Measurements from ENCODE around the gene PAOX.

PAOX gene

DNA sequence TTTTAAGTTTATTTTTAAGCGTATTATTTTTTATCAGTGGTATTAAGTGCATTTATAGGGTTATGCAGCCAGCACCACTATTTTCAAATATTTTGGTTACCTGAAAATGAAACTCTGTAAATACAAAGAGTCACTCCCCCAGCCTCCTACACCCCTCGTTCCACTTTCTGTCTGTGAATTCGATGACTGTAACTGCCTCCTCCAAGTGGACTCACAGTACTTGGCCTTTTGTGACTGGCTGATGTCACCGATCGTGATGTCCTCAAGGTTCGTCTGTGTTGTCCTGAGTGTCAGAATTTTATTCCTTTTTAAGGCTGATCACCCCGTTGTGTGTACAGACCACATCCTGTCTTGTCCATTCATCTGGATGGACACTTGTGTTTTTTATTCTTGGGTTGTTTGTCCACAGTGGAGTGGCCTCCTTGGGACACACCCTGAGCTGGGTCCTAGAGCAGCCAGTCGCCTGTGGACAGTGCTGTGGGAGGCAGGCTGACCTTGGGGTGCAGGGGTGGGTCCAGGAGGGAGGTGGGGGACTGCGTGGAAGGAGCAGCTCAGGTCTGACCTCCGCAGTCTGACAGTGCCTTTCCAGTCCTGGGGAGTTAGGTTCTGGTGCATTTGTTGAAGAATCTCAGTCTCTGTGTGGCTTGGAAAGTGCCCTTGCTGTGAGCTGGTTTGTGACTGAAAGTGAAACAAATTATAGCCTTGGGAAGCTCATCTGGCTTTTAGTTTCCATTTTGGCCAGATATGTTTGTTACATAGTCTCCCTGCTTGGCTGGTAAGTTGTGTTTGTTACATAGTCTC lies 21.8 kb downstream of the PAOX start:
- DNase-seq = no peak
- Histone ChIP-seq H3K9me3 (ENCODE audit: control extremely low read depth in 1 of 5, control insufficient read depth in 4 of 5, insufficient read depth in 2 of 5, low read depth in 1 of 5, low read length in 4 of 5) (no peaks in the 10 kb centered on the region), H3K27ac (ENCODE audit: insufficient read depth in 1 of 2, low read depth in 1 of 2, low read length in 2 of 2, poor library complexity in 1 of 2, severe bottlenecking in 2 of 2) (no peak overlapping the region), H3K4me3 (ENCODE audit: control insufficient read depth in 1 of 7, extremely low read depth in 1 of 7, insufficient read depth in 4 of 7, low read depth in 2 of 7, low read length in 6 of 7) (no peak overlapping the region), H3K27me3 (replicated peaks in 2 of 5; ENCODE audit: control insufficient read depth in 4 of 5, insufficient read depth in 5 of 5, low read length in 4 of 5) (no peaks in the 10 kb centered on the region), H3K36me3 (ENCODE audit: control insufficient read depth in 4 of 4, insufficient read depth in 4 of 4, low read length in 3 of 4) (peaks cover 25 to 79% (median 61%) of the 10 kb centered on the region in 4 experiments), H3K4me1 (ENCODE audit: control extremely low read depth in 1 of 4, control insufficient read depth in 4 of 4, insufficient read depth in 4 of 4, low read length in 3 of 4) (no peaks in the 10 kb centered on the region)
- WGBS (ENCODE audit: insufficient coverage) = 94% methylated on average over 8 of the region's 10 CpGs
- ChIA-PET POLR2A (no interaction called here), CTCF (interaction anchor here (0.7 kb wide), 1 partner anchor 115 kb away, joined by 4 read pairs; no protein-coding TSS in a partner anchor)

DNA sequence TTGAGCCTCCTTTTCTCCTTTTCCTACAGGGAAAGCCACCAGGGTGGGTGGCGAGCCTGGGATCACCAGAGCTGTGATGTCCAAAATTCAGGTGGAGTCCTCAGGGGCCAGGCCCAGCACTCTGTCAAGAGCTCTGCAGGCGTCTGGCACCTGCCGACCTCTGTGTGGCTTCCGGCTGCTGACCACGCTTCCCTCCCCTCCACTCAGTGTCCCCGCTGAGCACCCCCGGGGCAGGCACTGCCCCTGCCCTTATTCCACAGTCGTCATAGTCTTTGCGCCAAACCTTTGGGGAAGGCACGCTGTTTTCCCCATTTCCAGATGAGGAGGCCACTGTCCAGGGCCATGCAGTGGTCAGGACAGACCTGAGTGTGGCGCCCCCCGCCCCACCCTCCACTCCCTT lies 22.4 kb downstream of the PAOX start:
- no peak for DNase-seq
- Histone ChIP-seq H3K36me3 (ENCODE audit: control insufficient read depth in 4 of 4, insufficient read depth in 4 of 4, low read length in 3 of 4) (peaks cover 22 to 74% (median 56%) of the 10 kb centered on the region in 4 experiments), H3K4me3 (ENCODE audit: control insufficient read depth in 1 of 7, extremely low read depth in 1 of 7, insufficient read depth in 4 of 7, low read depth in 2 of 7, low read length in 6 of 7) (no peak overlapping the region), H3K9me3 (ENCODE audit: control extremely low read depth in 1 of 5, control insufficient read depth in 4 of 5, insufficient read depth in 2 of 5, low read depth in 1 of 5, low read length in 4 of 5) (no peaks in the 10 kb centered on the region), H3K27me3 (replicated peaks in 2 of 5; ENCODE audit: control insufficient read depth in 4 of 5, insufficient read depth in 5 of 5, low read length in 4 of 5) (no peaks in the 10 kb centered on the region), H3K27ac (ENCODE audit: insufficient read depth in 1 of 2, low read depth in 1 of 2, low read length in 2 of 2, poor library complexity in 1 of 2, severe bottlenecking in 2 of 2) (no peak overlapping the region), H3K4me1 (ENCODE audit: control extremely low read depth in 1 of 4, control insufficient read depth in 4 of 4, insufficient read depth in 4 of 4, low read length in 3 of 4) (no peaks in the 10 kb centered on the region)
- ChIA-PET POLR2A (no interaction called here), CTCF (interaction anchor here (0.7 to 1.5 kb wide), 2 partner anchors 9 to 115 kb away, joined by 3 to 4 read pairs; no protein-coding TSS in a partner anchor)
- WGBS (ENCODE audit: insufficient coverage) = 98% methylated on average over 11 of the region's 12 CpGs

DNA sequence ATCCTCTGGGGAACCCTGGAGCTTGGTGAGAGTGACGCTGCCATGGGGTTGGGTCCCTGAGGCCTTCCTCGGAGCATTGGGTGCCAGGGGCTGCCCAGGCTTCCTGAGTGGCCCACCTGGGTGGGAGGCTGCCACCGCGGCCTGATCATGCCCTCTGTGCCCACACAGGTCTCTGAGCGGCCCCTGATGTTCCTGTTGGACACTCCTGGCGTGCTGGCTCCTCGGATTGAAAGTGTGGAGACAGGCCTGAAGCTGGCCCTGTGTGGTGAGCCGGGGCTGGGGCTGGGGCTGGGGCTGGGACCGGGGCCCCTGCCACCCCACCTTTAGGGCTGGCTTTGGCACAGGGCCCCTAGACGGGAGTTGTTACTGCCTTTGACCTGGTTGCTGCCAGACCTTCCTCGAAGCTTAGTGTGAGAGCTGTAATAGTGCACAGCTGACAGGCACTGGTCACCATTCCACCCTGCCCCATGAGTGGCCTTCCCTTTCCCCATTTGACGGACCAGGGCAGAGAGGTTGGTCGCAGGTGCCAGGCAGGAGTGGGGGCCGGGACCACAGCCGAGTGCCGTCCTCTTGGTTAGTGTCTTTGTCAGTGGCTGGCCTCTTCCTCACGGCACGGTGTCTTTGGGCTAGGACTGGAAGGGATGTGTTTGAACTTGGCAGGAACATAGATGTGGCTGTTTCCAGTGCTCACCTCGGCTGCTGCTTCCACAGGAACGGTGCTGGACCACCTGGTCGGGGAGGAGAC lies 23.1 kb downstream of the PAOX start:
- ChIA-PET POLR2A (no interaction called here), CTCF (interaction anchor here (1.5 kb wide), 1 partner anchor 10 kb away, joined by 3 read pairs; no protein-coding TSS in a partner anchor)
- peaks cover 0 to 1% (median 0%) of the 10 kb centered on the region in 5 experiments for H3K9me3 ChIP-seq (ENCODE audit: control extremely low read depth in 1 of 5, control insufficient read depth in 4 of 5, insufficient read depth in 2 of 5, low read depth in 1 of 5, low read length in 4 of 5)
- no peak overlapping the region for H3K4me3 ChIP-seq (ENCODE audit: control insufficient read depth in 1 of 7, extremely low read depth in 1 of 7, insufficient read depth in 4 of 7, low read depth in 2 of 7, low read length in 6 of 7)
- H3K36me3 ChIP-seq (ENCODE audit: control insufficient read depth in 4 of 4, insufficient read depth in 4 of 4, low read length in 3 of 4) = peaks cover 22 to 72% (median 56%) of the 10 kb centered on the region in 4 experiments
- WGBS (ENCODE audit: insufficient coverage) = 98% methylated on average over 20 of the region's 21 CpGs
- no peaks in the 10 kb centered on the region for H3K27me3 ChIP-seq (replicated peaks in 2 of 5; ENCODE audit: control insufficient read depth in 4 of 5, insufficient read depth in 5 of 5, low read length in 4 of 5)
- H3K27ac ChIP-seq (ENCODE audit: insufficient read depth in 1 of 2, low read depth in 1 of 2, low read length in 2 of 2, poor library complexity in 1 of 2, severe bottlenecking in 2 of 2) = no peak overlapping the region
- no peak for DNase-seq
- no peaks in the 10 kb centered on the region for H3K4me1 ChIP-seq (ENCODE audit: control extremely low read depth in 1 of 4, control insufficient read depth in 4 of 4, insufficient read depth in 4 of 4, low read length in 3 of 4)

DNA sequence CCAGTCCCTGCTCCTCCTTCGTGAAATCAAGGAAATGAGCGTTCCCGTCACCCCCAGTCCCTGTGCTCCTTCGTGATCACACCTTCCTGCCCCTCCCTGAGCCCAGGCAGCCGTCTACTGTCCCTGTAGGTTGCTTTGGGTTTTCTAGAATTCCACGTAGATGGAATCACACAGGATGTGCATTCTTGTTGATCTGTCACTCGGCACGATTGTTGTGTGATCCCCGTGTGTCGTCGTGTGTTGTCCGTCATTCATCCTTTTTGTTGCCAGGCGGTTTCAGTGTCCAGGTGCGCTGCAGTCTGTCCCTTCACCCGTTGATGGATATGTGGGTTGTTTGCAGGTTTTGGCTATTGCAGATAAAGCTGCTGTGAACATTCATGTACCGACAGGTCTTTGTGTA lies 24.3 kb downstream of the PAOX start:
- Histone ChIP-seq H3K27me3 (replicated peaks in 2 of 5; ENCODE audit: control insufficient read depth in 4 of 5, insufficient read depth in 5 of 5, low read length in 4 of 5) (no peaks in the 10 kb centered on the region), H3K9me3 (ENCODE audit: control extremely low read depth in 1 of 5, control insufficient read depth in 4 of 5, insufficient read depth in 2 of 5, low read depth in 1 of 5, low read length in 4 of 5) (peaks cover 0 to 5% (median 4%) of the 10 kb centered on the region in 5 experiments), H3K4me3 (ENCODE audit: control insufficient read depth in 1 of 7, extremely low read depth in 1 of 7, insufficient read depth in 4 of 7, low read depth in 2 of 7, low read length in 6 of 7) (no peak overlapping the region), H3K36me3 (ENCODE audit: control insufficient read depth in 4 of 4, insufficient read depth in 4 of 4, low read length in 3 of 4) (peaks cover 25 to 76% (median 59%) of the 10 kb centered on the region in 4 experiments), H3K27ac (ENCODE audit: insufficient read depth in 1 of 2, low read depth in 1 of 2, low read length in 2 of 2, poor library complexity in 1 of 2, severe bottlenecking in 2 of 2) (no peak overlapping the region), H3K4me1 (ENCODE audit: control extremely low read depth in 1 of 4, control insufficient read depth in 4 of 4, insufficient read depth in 4 of 4, low read length in 3 of 4) (no peaks in the 10 kb centered on the region)
- DNase-seq = no peak
- WGBS (ENCODE audit: insufficient coverage) = 100% methylated on average over 12 of the region's 16 CpGs
- ChIA-PET POLR2A (no interaction called here), CTCF (interaction anchor here (1.2 kb wide), 1 partner anchor 10 kb away, joined by 3 read pairs; no protein-coding TSS in a partner anchor)

GRCh38 chr10:133403784-133404183 lies 24.7 kb downstream of the PAOX start:
- peaks cover 0 to 9% (median 4%) of the 10 kb centered on the region in 5 experiments for H3K9me3 ChIP-seq (ENCODE audit: control extremely low read depth in 1 of 5, control insufficient read depth in 4 of 5, insufficient read depth in 2 of 5, low read depth in 1 of 5, low read length in 4 of 5)
- H3K27me3 ChIP-seq (replicated peaks in 2 of 5; ENCODE audit: control insufficient read depth in 4 of 5, insufficient read depth in 5 of 5, low read length in 4 of 5) = no peaks in the 10 kb centered on the region
- H3K4me3 ChIP-seq (ENCODE audit: control insufficient read depth in 1 of 7, extremely low read depth in 1 of 7, insufficient read depth in 4 of 7, low read depth in 2 of 7, low read length in 6 of 7) = no peak overlapping the region
- peaks cover 29 to 76% (median 59%) of the 10 kb centered on the region in 4 experiments for H3K36me3 ChIP-seq (ENCODE audit: control insufficient read depth in 4 of 4, insufficient read depth in 4 of 4, low read length in 3 of 4)
- ChIA-PET CTCF (interaction anchor here (1.2 kb wide), 1 partner anchor 9 kb away, joined by 3 read pairs; no protein-coding TSS in a partner anchor), POLR2A (no interaction called here)
- no peak overlapping the region for H3K27ac ChIP-seq (ENCODE audit: insufficient read depth in 1 of 2, low read depth in 1 of 2, low read length in 2 of 2, poor library complexity in 1 of 2, severe bottlenecking in 2 of 2)
- no peak for DNase-seq
- 90% methylated on average over 2 of the region's 5 CpGs for WGBS (ENCODE audit: insufficient coverage)
- H3K4me1 ChIP-seq (ENCODE audit: control extremely low read depth in 1 of 4, control insufficient read depth in 4 of 4, insufficient read depth in 4 of 4, low read length in 3 of 4) = no peaks in the 10 kb centered on the region

DNA sequence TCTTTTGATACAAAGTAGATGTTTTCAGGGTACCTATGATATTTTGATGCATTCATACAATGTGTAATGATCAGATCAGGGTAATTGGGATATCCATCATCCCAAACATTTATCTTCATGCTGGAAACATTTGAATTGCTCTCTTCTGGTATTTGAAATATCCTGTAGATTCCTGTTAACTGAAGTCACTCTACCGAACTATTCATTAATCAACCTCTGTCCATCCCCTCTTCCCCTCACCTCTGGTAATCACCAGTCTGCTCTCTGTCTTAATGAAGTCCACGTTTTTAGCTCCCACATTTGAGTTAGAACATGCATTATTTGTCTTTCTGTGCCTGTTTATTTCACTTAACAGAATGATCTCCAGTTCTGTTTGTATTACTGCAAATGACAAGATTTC lies 26.2 kb downstream of the PAOX start:
- 100% methylated on average over 1 of the region's 2 CpGs for WGBS (ENCODE audit: insufficient coverage)
- Histone ChIP-seq H3K36me3 (ENCODE audit: control insufficient read depth in 4 of 4, insufficient read depth in 4 of 4, low read length in 3 of 4) (peaks cover 35 to 79% (median 62%) of the 10 kb centered on the region in 4 experiments), H3K9me3 (ENCODE audit: control extremely low read depth in 1 of 5, control insufficient read depth in 4 of 5, insufficient read depth in 2 of 5, low read depth in 1 of 5, low read length in 4 of 5) (peaks cover 5 to 23% (median 9%) of the 10 kb centered on the region in 5 experiments), H3K27ac (ENCODE audit: insufficient read depth in 1 of 2, low read depth in 1 of 2, low read length in 2 of 2, poor library complexity in 1 of 2, severe bottlenecking in 2 of 2) (no peak overlapping the region), H3K4me1 (ENCODE audit: control extremely low read depth in 1 of 4, control insufficient read depth in 4 of 4, insufficient read depth in 4 of 4, low read length in 3 of 4) (no peaks in the 10 kb centered on the region), H3K27me3 (replicated peaks in 2 of 5; ENCODE audit: control insufficient read depth in 4 of 5, insufficient read depth in 5 of 5, low read length in 4 of 5) (no peaks in the 10 kb centered on the region), H3K4me3 (ENCODE audit: control insufficient read depth in 1 of 7, extremely low read depth in 1 of 7, insufficient read depth in 4 of 7, low read depth in 2 of 7, low read length in 6 of 7) (no peak overlapping the region)
- CTCF ChIA-PET = no interaction called here
- DNase-seq = no peak
- POLR2A ChIA-PET = no interaction called here
